Testis (tissue), 2 donors: ENCODE data around the gene TMEM63C.

Experiments
- POLR2A ChIP-seq: fragments of 450-650 bp; IDR thresholded peaks from one replicate; pipeline ENCODE4 v1.6.1; 2017; ENCODE audit warnings: antibody characterized with exemption, mild to moderate bottlenecking, moderate library complexity
- TF ChIP-seq, protein P1 (sequence below), 3 experiments: fragments of 450-650 bp in 2 of 3; fragments of 200-600 bp in 1 of 3; sonication (generic) in 1 of 3; IDR thresholded peaks; one replicate each; pipeline ENCODE4 v1.5.1; 2016 to 2019; ENCODE audit warnings: antibody characterized with exemption in 3 of 3, mild to moderate bottlenecking in 2 of 3, moderate library complexity in 1 of 3

DNA sequence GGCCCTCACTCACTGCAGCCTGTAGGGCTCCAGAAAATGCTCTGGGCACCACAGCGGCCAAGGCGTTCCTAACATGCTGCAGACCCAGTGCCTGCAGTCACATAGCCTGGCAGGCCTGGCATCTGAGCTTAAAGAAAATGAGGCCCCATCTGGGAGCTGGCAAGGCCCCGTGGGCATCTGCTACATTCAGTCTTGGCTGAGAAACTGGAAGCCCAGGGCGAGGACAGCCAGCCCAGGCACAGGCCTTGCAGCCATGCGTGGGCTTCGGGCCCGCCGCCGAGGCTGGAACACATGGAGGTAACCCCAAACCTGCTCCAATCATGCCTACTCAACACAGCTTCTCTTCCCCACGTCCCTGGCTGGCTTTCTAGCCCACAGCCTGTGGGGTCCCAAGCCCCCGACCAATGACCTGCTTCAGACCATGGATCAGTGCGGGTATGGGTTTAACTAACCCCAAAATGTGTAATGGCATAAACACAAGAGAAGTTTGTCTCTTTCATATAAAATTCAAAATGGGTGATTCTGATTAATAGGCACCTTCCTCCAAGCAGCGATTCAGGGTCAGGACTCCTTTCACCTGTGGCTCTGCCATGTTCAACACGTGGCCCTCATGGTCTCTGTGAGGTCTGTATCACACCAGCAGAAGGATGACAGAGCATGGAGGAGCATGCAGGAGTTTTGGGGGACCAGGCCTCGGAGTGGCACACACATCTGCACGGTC lies 83.0 kb downstream of the TMEM63C start:
- TF ChIP-seq, protein P1, sequence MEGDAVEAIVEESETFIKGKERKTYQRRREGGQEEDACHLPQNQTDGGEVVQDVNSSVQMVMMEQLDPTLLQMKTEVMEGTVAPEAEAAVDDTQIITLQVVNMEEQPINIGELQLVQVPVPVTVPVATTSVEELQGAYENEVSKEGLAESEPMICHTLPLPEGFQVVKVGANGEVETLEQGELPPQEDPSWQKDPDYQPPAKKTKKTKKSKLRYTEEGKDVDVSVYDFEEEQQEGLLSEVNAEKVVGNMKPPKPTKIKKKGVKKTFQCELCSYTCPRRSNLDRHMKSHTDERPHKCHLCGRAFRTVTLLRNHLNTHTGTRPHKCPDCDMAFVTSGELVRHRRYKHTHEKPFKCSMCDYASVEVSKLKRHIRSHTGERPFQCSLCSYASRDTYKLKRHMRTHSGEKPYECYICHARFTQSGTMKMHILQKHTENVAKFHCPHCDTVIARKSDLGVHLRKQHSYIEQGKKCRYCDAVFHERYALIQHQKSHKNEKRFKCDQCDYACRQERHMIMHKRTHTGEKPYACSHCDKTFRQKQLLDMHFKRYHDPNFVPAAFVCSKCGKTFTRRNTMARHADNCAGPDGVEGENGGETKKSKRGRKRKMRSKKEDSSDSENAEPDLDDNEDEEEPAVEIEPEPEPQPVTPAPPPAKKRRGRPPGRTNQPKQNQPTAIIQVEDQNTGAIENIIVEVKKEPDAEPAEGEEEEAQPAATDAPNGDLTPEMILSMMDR (IDR thresholded peaks at IDR 0.05), result no peak
- no peak for TF ChIP-seq POLR2A
